ENCODE results near the gene CAPN5. TPM values are rescaled to one million over a fixed set of nuclear protein-coding genes. Genes with fewer than 3 reads are reported as not detected.

CAPN5 gene
- total and polyA plus RNA-seq, 4 experiments from 2014 or later, result 1.4 to 2.6 (median 1.7) TPM

DNA sequence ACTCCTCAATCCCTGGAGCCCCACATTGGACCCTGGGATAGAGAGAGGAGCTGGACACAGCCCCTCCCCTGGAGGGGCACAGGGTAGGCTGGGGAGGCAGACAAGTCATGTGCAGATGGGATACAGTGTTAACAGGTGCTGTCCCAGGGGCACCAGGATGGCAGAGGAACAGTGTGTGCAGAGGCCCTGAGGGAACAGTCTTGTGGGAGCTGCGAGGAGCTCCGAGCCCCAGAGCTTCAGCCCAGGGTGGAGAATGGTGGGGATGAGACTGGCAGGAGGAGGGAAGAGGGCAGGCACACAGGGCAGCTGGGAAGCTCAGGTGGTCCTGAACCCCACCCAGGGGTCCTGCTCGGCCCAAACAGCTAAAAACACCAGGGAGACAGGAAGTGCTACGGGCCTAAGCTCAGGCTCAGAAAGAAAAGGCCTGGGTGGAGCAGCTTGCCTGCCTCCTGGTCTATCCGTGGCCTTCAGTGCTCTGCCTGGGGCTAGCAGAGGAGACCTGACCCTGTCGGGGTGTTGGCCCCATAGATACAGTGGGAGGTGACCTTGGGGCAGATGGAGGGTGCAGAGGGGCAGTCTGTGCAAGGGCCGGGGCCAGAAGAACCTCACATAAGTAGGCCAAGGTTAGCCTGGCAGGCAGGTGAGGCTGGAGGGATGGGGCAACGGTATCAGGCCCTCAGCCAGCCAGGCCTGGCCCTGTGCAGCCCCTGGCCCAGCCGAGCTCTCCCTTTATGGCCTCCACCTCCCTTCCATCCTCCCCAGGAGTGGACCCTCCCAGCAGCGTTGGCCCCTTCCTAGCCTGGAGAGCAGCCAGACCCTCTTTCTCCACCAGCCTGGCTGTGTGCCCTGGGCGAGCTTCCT lies 15.4 kb downstream of the CAPN5 start:
- peak overlapping the region; percentile 57 to 85 (median 76) for H3K4me3 Mint-ChIP-seq
- POLR2A ChIA-PET (ENCODE audit: partially characterized antibody), result interaction anchor here (1.1 to 2.5 kb wide), 7 partner anchors 9 to 34 kb away, joined by 3 to 14 read pairs (median 5); partner anchors contain the start of gene CAPN5
- H3K4me3 ChIP-seq (ENCODE audit: low read length in 2 of 2), result no peak overlapping the region
- intact Hi-C loops (cut with micrococcal nuclease), result loop anchor here (2.0 kb wide), 1 partner anchor 15 kb away; the partner anchor contains the start of gene CAPN5
- H3K27ac ChIP-seq (ENCODE audit: low read depth, low read length), result peak overlapping the region; percentile 24
- no peaks in the 10 kb centered on the region for H3K27me3 ChIP-seq (ENCODE audit: insufficient read depth, low read length)
- H3K4me1 Mint-ChIP-seq, result peaks cover 2 to 15% (median 10%) of the 10 kb centered on the region in 4 donors
- H3K27ac Mint-ChIP-seq, result peak overlapping the region; percentile 77 to 95 (median 92)
- no peaks in the 10 kb centered on the region for H3K9me3 ChIP-seq (ENCODE audit: control insufficient read depth in 1 of 2, low read length in 2 of 2)
- H3K27me3 Mint-ChIP-seq, result peaks cover 0 to 3% of the 10 kb centered on the region in 2 donors
- peaks cover 18% of the 10 kb centered on the region for H3K4me1 ChIP-seq (ENCODE audit: insufficient read depth, low read length)
- H3K9me3 Mint-ChIP-seq, result peaks cover 0 to 7% (median 0%) of the 10 kb centered on the region in 8 donors
- H3K36me3 Mint-ChIP-seq, result no peaks in the 10 kb centered on the region
- no peaks in the 10 kb centered on the region for H3K36me3 ChIP-seq (ENCODE audit: insufficient read depth, low read length)
- DNase-seq, result peak in 1 of 5 donors; percentile 3
- CTCF ChIA-PET (ENCODE audit: partially characterized antibody), result interaction anchor here (0.7 to 4.5 kb wide), 8 partner anchors 9 to 163 kb away, joined by 3 to 45 read pairs (median 4); partner anchors contain the start of gene CAPN5

DNA sequence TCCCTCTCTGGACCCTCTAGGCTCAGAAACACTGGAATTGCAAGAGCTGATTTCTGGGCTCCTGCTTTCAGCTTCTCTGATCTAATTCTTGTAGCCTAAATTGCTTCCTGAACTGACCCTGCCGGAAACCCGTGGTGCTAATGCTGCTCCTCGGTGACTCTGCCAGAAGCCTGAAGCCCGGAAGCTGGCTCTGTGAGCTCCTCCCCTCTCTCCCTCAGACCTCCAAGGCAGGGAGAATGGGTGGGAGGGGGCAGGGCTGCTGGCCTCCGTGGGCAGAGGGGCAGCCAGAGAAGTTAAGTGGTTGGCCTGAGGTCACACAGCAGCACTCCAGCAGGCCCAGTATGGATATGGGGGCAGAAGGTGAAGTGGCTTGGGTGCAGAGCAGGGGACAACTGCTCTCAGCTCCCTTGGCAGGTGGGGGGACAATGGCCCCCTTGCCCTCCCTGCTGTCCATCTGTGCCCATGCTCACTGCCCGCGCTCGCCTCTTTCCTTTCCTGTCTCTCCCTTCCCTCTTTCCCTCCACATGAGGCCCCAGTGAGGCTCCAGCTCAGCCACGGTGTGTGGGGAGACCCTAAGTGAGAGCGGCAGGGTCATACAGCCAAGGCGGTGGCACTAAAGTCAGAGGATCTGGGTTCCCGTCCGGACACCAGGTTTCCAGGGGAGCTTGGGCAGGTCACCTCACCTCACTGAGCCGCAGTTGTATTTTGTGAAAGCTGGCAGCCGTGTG lies 16.2 kb downstream of the CAPN5 start:
- Histone ChIP-seq H3K4me1 (ENCODE audit: insufficient read depth, low read length) (peaks cover 18% of the 10 kb centered on the region), H3K27me3 (ENCODE audit: insufficient read depth, low read length) (no peaks in the 10 kb centered on the region), H3K9me3 (ENCODE audit: control insufficient read depth in 1 of 2, low read length in 2 of 2) (no peaks in the 10 kb centered on the region), H3K36me3 (ENCODE audit: insufficient read depth, low read length) (no peaks in the 10 kb centered on the region), H3K4me3 (ENCODE audit: low read length in 2 of 2) (no peak overlapping the region), H3K27ac (ENCODE audit: low read depth, low read length) (peak overlapping the region; percentile 24)
- Mint-ChIP-seq H3K27ac (peak overlapping the region; percentile 77 to 95 (median 92)), H3K36me3 (no peaks in the 10 kb centered on the region), H3K27me3 (peaks cover 0 to 3% of the 10 kb centered on the region in 2 donors), H3K4me1 (peaks cover 2 to 15% (median 10%) of the 10 kb centered on the region in 4 donors), H3K9me3 (peaks cover 0 to 7% (median 0%) of the 10 kb centered on the region in 8 donors), H3K4me3 (peak overlapping the region; percentile 57 to 85 (median 76))
- CTCF ChIA-PET (ENCODE audit: partially characterized antibody), result interaction anchor here (0.9 to 4.5 kb wide), 6 partner anchors 8 to 164 kb away, joined by 3 to 45 read pairs (median 4); partner anchors contain the start of gene CAPN5
- peak; percentile 39 to 58 (median 44) for DNase-seq
- intact Hi-C loops (cut with micrococcal nuclease), result loop anchor here (2.0 kb wide), 1 partner anchor 16 kb away; the partner anchor contains the start of gene CAPN5
- POLR2A ChIA-PET (ENCODE audit: partially characterized antibody), result interaction anchor here (1.1 to 2.5 kb wide), 7 partner anchors 8 to 35 kb away, joined by 3 to 14 read pairs (median 5); partner anchors contain the start of gene CAPN5

DNA sequence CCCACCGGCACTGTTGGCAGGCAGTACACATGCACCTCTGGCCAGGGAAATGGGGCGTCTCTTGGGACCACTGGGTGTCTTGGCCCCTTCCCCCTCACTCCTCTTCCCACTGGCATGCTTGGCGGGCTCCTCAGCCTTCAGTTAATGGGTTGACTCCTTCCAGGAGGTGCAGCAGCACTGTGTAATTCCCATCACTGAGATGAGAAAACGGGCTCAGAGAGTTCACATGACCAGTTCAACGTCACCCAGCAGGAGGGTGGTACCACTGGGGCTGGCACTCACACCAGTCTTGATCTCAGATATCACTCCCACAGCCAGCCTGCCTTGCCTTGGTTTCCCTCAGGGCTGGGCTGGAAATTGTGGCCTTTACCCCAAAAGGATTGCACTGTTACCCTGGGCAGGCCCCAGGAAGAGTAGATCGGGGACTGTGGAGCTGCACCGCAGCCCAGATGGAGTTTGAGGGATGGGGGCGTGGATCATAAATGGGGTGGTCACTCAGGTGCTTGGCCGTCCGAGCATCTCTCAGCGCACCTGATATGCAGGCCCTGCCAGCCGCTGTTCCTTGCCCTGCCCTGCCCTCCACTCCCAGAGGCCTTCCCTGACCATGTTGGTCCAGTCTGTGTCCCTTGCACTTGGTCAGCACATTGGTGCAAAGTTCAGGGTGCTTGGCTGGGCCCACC lies 16.9 kb downstream of the CAPN5 start:
- peaks cover 0 to 2% of the 10 kb centered on the region in 2 donors for H3K27me3 Mint-ChIP-seq
- peaks cover 0 to 7% (median 0%) of the 10 kb centered on the region in 8 donors for H3K9me3 Mint-ChIP-seq
- no peaks in the 10 kb centered on the region for H3K36me3 ChIP-seq (ENCODE audit: insufficient read depth, low read length)
- peak overlapping the region in 1 of 7 donors; percentile 81 for H3K27ac Mint-ChIP-seq
- ChIA-PET CTCF (ENCODE audit: partially characterized antibody) (interaction anchor here (1.0 to 2.2 kb wide), 2 partner anchors 21 to 36 kb away, joined by 4 to 17 read pairs; no protein-coding TSS in a partner anchor), POLR2A (ENCODE audit: partially characterized antibody) (interaction anchor here (1.7 to 2.5 kb wide), 3 partner anchors 8 to 36 kb away, joined by 5 to 14 read pairs (median 6); partner anchors contain the start of gene CAPN5)
- intact Hi-C loops (cut with micrococcal nuclease), result loop anchor here (2.0 kb wide), 1 partner anchor 17 kb away; the partner anchor contains the start of gene CAPN5
- H3K27me3 ChIP-seq (ENCODE audit: insufficient read depth, low read length), result no peaks in the 10 kb centered on the region
- H3K4me3 ChIP-seq (ENCODE audit: low read length in 2 of 2), result no peak overlapping the region
- DNase-seq, result no peak
- H3K4me3 Mint-ChIP-seq, result peak overlapping the region in 1 of 8 donors; percentile 23
- H3K36me3 Mint-ChIP-seq, result no peaks in the 10 kb centered on the region
- H3K4me1 Mint-ChIP-seq, result peaks cover 2 to 15% (median 10%) of the 10 kb centered on the region in 4 donors
- peaks cover 18% of the 10 kb centered on the region for H3K4me1 ChIP-seq (ENCODE audit: insufficient read depth, low read length)
- H3K27ac ChIP-seq (ENCODE audit: low read depth, low read length), result no peak overlapping the region
- no peaks in the 10 kb centered on the region for H3K9me3 ChIP-seq (ENCODE audit: control insufficient read depth in 1 of 2, low read length in 2 of 2)

DNA sequence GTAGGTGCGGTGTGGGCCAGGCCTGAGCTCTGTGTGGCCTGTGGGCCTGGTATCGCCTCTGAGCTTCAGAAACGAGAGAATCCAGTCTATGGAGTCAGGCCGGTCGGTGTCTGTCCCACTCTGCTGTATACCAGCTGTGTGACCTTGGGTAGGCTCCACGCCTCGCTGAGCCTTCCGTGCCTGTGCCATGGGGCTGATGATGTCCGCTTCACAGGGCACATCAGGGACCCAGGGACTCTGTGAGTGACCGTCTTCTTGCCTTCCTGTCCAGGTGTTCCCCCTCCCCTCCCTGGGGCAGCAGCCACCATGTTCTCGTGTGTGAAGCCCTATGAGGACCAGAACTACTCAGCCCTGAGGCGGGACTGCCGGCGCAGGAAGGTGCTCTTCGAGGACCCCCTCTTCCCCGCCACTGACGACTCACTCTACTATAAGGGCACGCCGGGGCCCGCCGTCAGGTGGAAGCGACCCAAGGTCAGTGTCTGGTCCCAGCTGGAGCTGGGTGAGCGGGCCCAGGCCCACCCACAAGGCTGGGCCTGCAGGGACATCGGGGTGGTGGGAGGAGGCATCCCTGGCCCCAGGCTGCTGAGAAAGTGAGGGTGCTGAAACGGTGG lies 17.9 kb downstream of the CAPN5 start:
- intact Hi-C loops (cut with micrococcal nuclease), result no loop called here
- Mint-ChIP-seq H3K9me3 (no peaks in the 10 kb centered on the region), H3K36me3 (no peaks in the 10 kb centered on the region), H3K4me1 (peaks cover 2 to 15% (median 10%) of the 10 kb centered on the region in 4 donors), H3K27ac (no peak overlapping the region), H3K4me3 (no peak overlapping the region), H3K27me3 (peaks cover 0 to 2% of the 10 kb centered on the region in 2 donors)
- H3K4me1 ChIP-seq (ENCODE audit: insufficient read depth, low read length), result peaks cover 18% of the 10 kb centered on the region
- no peaks in the 10 kb centered on the region for H3K36me3 ChIP-seq (ENCODE audit: insufficient read depth, low read length)
- H3K27me3 ChIP-seq (ENCODE audit: insufficient read depth, low read length), result no peaks in the 10 kb centered on the region
- POLR2A ChIA-PET (ENCODE audit: partially characterized antibody), result no interaction called here
- CTCF ChIA-PET (ENCODE audit: partially characterized antibody), result no interaction called here
- no peak overlapping the region for H3K4me3 ChIP-seq (ENCODE audit: low read length in 2 of 2)
- no peak overlapping the region for H3K27ac ChIP-seq (ENCODE audit: low read depth, low read length)
- H3K9me3 ChIP-seq (ENCODE audit: control insufficient read depth in 1 of 2, low read length in 2 of 2), result no peaks in the 10 kb centered on the region
- no peak for DNase-seq

GRCh38 chr11:77085652-77086051 lies 18.9 kb downstream of the CAPN5 start:
- H3K36me3 Mint-ChIP-seq, result no peaks in the 10 kb centered on the region

More at GRCh38 chr11:77085652-77086051, 18.9 kb downstream of the CAPN5 start:
- intact Hi-C loops (cut with micrococcal nuclease), result no loop called here
- no peak overlapping the region for H3K4me3 ChIP-seq (ENCODE audit: low read length in 2 of 2)
- ChIA-PET CTCF (ENCODE audit: partially characterized antibody) (no interaction called here), POLR2A (ENCODE audit: partially characterized antibody) (no interaction called here)
- H3K4me3 Mint-ChIP-seq, result no peak overlapping the region
- no peak for DNase-seq
- H3K27ac ChIP-seq (ENCODE audit: low read depth, low read length), result no peak overlapping the region
- peaks cover 0 to 2% of the 10 kb centered on the region in 2 donors for H3K27me3 Mint-ChIP-seq
- peaks cover 0 to 3% (median 0%) of the 10 kb centered on the region in 8 donors for H3K9me3 Mint-ChIP-seq
- no peaks in the 10 kb centered on the region for H3K27me3 ChIP-seq (ENCODE audit: insufficient read depth, low read length)
- H3K9me3 ChIP-seq (ENCODE audit: control insufficient read depth in 1 of 2, low read length in 2 of 2), result no peaks in the 10 kb centered on the region
- no peak overlapping the region for H3K27ac Mint-ChIP-seq
- no peaks in the 10 kb centered on the region for H3K36me3 ChIP-seq (ENCODE audit: insufficient read depth, low read length)
- peaks cover 2 to 15% (median 10%) of the 10 kb centered on the region in 4 donors for H3K4me1 Mint-ChIP-seq
- peaks cover 19% of the 10 kb centered on the region for H3K4me1 ChIP-seq (ENCODE audit: insufficient read depth, low read length)
